CD8-positive, alpha-beta memory T cell (primary cell): ENCODE results near the gene LTBP1. TPM values are rescaled to one million over a fixed set of nuclear protein-coding genes. Genes with fewer than 3 reads are reported as not detected.
"Not testable (repeated sequence)": the region's sequence is repeated elsewhere in the genome, so short reads cannot be mapped to it uniquely, and the experiment has no call there.

Source experiments
- CTCF ChIA-PET: fragments of 350-600 bp; sonication (Branson Sonifier 250); formaldehyde crosslinking; loops from one replicate; lab custom pipeline; 2021; ENCODE audit warnings: antibody characterized with exemption; lab: Charles Lee
- POLR2A ChIA-PET: fragments of 350-600 bp; sonication (Branson Sonifier 250); formaldehyde crosslinking; loops from one replicate; lab custom pipeline; 2021; ENCODE audit warnings: antibody characterized with exemption; lab: Charles Lee
- DNase-seq, 5 donors: peaks; one replicate each; pipeline versions ENCODE4 v3.0.0 to v3.0.0-alpha.2; 2020 to 2022; ENCODE audit warnings: mixed read lengths in 1 of 5
- H3K27ac ChIP-seq: one replicate; pipeline ENCODE4 v1.7.0; 2013; ENCODE audit warnings: low read depth, mild to moderate bottlenecking, low read length, moderate library complexity
- H3K27me3 ChIP-seq: 2 replicates; pipeline ENCODE4 v1.7.0; 2013; ENCODE audit warnings: low read length, mild to moderate bottlenecking; ENCODE audit not compliant: insufficient read depth, poor library complexity, severe bottlenecking
- H3K36me3 ChIP-seq: 2 replicates; pipeline ENCODE4 v1.7.0; 2013; ENCODE audit warnings: mild to moderate bottlenecking, low read length, moderate library complexity; ENCODE audit not compliant: insufficient read depth
- H3K4me1 ChIP-seq: 2 replicates; pipeline ENCODE4 v1.7.0; 2013; ENCODE audit warnings: mild to moderate bottlenecking, low read length, moderate library complexity; ENCODE audit not compliant: insufficient read depth
- H3K4me3 ChIP-seq: 2 replicates; pipeline ENCODE4 v1.7.0; 2013; ENCODE audit warnings: mild to moderate bottlenecking, low read length
- H3K9me3 ChIP-seq: 2 replicates; pipeline ENCODE4 v1.7.0; 2013; ENCODE audit warnings: mild to moderate bottlenecking, low read length
- H3K27ac Mint-ChIP-seq, 8 donors: one replicate each; pipeline ENCODE4 v1.8.0; 2020 to 2021; ENCODE audit warnings: mixed read lengths in 8 of 8, mild to moderate bottlenecking in 6 of 8, inconsistent platforms in 3 of 8, moderate library complexity in 3 of 8
- H3K27me3 Mint-ChIP-seq, 2 donors: one replicate each; pipeline ENCODE4 v1.8.0; 2020 to 2021; ENCODE audit warnings: mixed read lengths in 2 of 2, mild to moderate bottlenecking in 1 of 2, moderate library complexity in 1 of 2
- H3K36me3 Mint-ChIP-seq, 3 donors: one replicate each; pipeline ENCODE4 v1.8.0; 2020 to 2021; ENCODE audit warnings: mixed read lengths in 3 of 3, inconsistent platforms in 1 of 3, mild to moderate bottlenecking in 1 of 3
- H3K4me1 Mint-ChIP-seq, 3 donors: one replicate each; pipeline ENCODE4 v1.8.0; 2020 to 2021; ENCODE audit warnings: mixed read lengths in 3 of 3, inconsistent platforms in 1 of 3, mild to moderate bottlenecking in 1 of 3
- H3K4me3 Mint-ChIP-seq, 7 donors: one replicate each; pipeline ENCODE4 v1.8.0; 2020 to 2021; ENCODE audit warnings: mixed read lengths in 7 of 7, mild to moderate bottlenecking in 6 of 7, moderate library complexity in 4 of 7, inconsistent platforms in 2 of 7
- H3K9me3 Mint-ChIP-seq, 5 donors: one replicate each; pipeline ENCODE4 v1.8.0; 2020 to 2022; ENCODE audit warnings: mixed read lengths in 5 of 5, mild to moderate bottlenecking in 3 of 5, moderate library complexity in 2 of 5, inconsistent platforms in 1 of 5
- polyA plus RNA-seq: library from polyadenylated mRNA; unstranded; fragments of 300-500 nt; fragmentation: Illumina TruSeq; gene quantifications from one replicate; pipeline ENCODE4 v1.2.3, GENCODE V29; 2021
- total RNA-seq, 2 experiments: library from RNA; stranded (reverse); gene quantifications; one replicate each; pipeline ENCODE4 v1.2.3, GENCODE V29; 2021

The LTBP1 gene
- total and polyA plus RNA-seq, 3 experiments from 2014 or later, result not detected

GRCh38 chr2:33436083-33436482, 489.3 kb downstream of the LTBP1 start:
- POLR2A ChIA-PET, result no interaction called here

DNA sequence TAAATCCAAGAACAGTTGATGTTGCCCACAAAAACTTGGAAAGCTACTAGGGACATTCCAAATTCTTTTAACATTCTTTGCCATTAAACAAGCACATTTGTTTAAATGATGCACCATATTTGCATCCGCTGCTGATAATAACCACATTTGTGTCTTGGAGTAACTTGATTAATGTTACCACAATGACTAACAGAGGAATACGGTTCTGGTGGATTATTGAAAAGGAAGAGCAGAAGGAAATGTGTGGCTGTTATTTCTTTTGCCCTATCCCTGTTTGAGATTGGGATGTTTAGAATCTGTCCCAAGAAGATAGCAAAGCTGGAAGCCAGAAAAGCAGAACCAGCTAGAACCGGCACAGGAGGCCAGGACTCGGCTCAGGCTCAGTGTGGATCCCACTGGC, 490.5 kb downstream of the LTBP1 start:
- Histone ChIP-seq H3K36me3 (no peaks in the 10 kb centered on the region), H3K9me3 (no peaks in the 10 kb centered on the region), H3K4me1 (no peaks in the 10 kb centered on the region), H3K27me3 (no peaks in the 10 kb centered on the region), H3K27ac (no peak overlapping the region), H3K4me3 (no peak overlapping the region)
- Mint-ChIP-seq H3K36me3 (no peaks in the 10 kb centered on the region), H3K4me1 (no peaks in the 10 kb centered on the region), H3K4me3 (no peak overlapping the region), H3K27ac (no peak overlapping the region), H3K27me3 (peaks cover 6 to 38% of the 10 kb centered on the region in 2 donors), H3K9me3 (no peaks in the 10 kb centered on the region)
- no peak for DNase-seq
- ChIA-PET POLR2A (no interaction called here), CTCF (no interaction called here)

More at GRCh38 chr2:33436083-33436482, 489.3 kb downstream of the LTBP1 start:
- Mint-ChIP-seq H3K4me3 (no peak overlapping the region), H3K4me1 (no peaks in the 10 kb centered on the region), H3K9me3 (no peaks in the 10 kb centered on the region), H3K27me3 (peaks cover 9 to 39% of the 10 kb centered on the region in 2 donors), H3K36me3 (no peaks in the 10 kb centered on the region), H3K27ac (no peak overlapping the region)
- Histone ChIP-seq H3K9me3 (no peaks in the 10 kb centered on the region), H3K27ac (no peak overlapping the region), H3K36me3 (no peaks in the 10 kb centered on the region), H3K4me3 (no peak overlapping the region), H3K27me3 (no peaks in the 10 kb centered on the region), H3K4me1 (no peaks in the 10 kb centered on the region)
- no peak for DNase-seq
- CTCF ChIA-PET, result no interaction called here

- H3K4me3 ChIP-seq, result no peak overlapping the region
- ChIA-PET POLR2A (no interaction called here), CTCF (no interaction called here)
- H3K4me3 Mint-ChIP-seq, result no peak overlapping the region
- H3K36me3 ChIP-seq, result no peaks in the 10 kb centered on the region
- H3K9me3 Mint-ChIP-seq, result no peaks in the 10 kb centered on the region
- no peak overlapping the region for H3K27ac Mint-ChIP-seq
- no peaks in the 10 kb centered on the region for H3K4me1 Mint-ChIP-seq
- H3K9me3 ChIP-seq, result no peaks in the 10 kb centered on the region
- no peak overlapping the region for H3K27ac ChIP-seq
- no peak for DNase-seq
- H3K27me3 ChIP-seq, result no peaks in the 10 kb centered on the region
- peaks cover 6 to 34% of the 10 kb centered on the region in 2 donors for H3K27me3 Mint-ChIP-seq
- no peaks in the 10 kb centered on the region for H3K4me1 ChIP-seq
- H3K36me3 Mint-ChIP-seq, result no peaks in the 10 kb centered on the region
These were observed 491.1 kb downstream of the LTBP1 start for GRCh38 chr2:33437815-33438214.

DNA sequence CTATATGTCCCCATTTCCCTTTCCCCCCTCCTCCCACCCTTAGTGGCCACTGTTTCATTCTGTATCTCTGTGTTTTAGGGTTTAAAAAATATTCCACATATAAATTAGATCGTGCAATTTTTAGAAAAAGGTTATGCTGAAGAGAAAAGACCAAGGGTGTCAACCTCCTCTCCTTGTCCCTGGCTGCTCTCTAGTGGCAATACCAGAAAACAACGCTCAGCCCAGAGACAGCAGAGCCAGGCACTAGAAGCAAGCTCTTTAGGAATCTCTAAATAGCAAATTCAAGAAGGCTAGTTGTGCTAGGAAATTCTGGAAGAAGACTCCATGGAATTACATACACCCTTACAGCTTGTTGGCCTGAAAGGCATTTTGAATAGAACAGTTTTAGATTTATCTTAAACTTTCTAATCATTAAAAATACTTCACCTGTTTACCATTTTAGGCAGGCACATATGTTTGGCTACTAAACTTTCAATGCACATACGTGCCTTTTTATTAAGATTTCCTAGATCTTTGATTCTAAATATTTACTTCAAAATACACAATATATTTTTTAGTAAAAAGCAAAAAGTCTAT, 494.6 kb downstream of the LTBP1 start:
- Histone ChIP-seq H3K27me3 (no peaks in the 10 kb centered on the region), H3K9me3 (no peaks in the 10 kb centered on the region), H3K4me3 (no peak overlapping the region), H3K36me3 (no peaks in the 10 kb centered on the region), H3K4me1 (no peaks in the 10 kb centered on the region), H3K27ac (no peak overlapping the region)
- no peak overlapping the region for H3K27ac Mint-ChIP-seq
- no peaks in the 10 kb centered on the region for H3K9me3 Mint-ChIP-seq
- H3K4me1 Mint-ChIP-seq, result no peaks in the 10 kb centered on the region
- DNase-seq, result no peak
- CTCF ChIA-PET, result no interaction called here
- H3K27me3 Mint-ChIP-seq, result peaks cover 11 to 19% of the 10 kb centered on the region in 2 donors
- POLR2A ChIA-PET, result no interaction called here
- H3K4me3 Mint-ChIP-seq, result no peak overlapping the region
- H3K36me3 Mint-ChIP-seq, result no peaks in the 10 kb centered on the region

DNA sequence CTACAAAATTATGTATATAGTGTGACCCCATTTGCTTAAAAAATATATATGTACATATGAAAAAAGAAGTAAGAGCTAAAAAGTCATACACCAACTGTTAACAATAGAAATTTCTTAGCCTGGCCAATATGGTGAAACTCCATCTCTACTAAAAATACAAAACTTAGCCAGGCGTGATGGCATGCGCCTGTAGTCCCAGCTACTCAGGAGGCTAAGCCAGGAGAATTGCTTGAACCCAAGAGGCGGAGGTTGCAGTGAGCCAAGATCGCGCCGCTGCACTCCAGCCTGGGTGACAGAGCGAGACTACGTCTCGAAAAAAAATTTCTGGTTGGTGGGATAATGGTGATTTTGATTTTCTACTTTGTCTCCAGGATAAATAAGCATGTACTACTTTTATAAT, 495.3 kb downstream of the LTBP1 start:
- H3K27ac ChIP-seq, H3K36me3 ChIP-seq, CTCF ChIA-PET, H3K9me3 Mint-ChIP-seq, H3K27ac Mint-ChIP-seq, H3K4me1 Mint-ChIP-seq, DNase-seq, H3K4me3 ChIP-seq, H3K4me1 ChIP-seq, POLR2A ChIA-PET, H3K4me3 Mint-ChIP-seq, H3K36me3 Mint-ChIP-seq, H3K9me3 ChIP-seq, H3K27me3 ChIP-seq: not testable (repeated sequence)
- peaks cover 10 to 16% of the 10 kb centered on the region in 2 donors for H3K27me3 Mint-ChIP-seq

DNA sequence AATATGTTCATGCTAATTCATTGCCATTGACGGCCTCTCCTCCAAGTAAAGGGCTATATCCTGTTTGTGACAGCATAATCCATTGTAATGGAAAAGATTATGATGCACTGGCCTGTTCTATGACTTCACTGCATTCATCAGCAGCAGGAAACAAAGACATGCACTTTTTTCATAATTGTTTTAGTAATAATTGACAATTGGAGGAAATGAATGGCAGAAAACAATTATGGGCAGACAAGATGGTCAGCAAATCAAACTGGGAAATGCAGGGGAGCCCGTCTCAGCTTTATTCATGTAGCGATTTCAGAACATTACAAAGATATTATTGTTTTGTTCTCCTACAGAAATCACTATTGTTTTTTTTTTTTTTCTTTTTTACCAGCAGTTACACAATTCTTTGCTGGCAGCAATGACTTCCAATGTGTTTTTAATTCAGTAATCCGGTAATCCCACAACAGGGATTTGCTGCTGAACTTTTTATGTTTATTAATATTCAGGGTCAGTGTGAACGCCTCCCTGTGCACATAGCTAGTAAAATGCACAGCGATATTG, 495.9 kb downstream of the LTBP1 start:
- no peaks in the 10 kb centered on the region for H3K4me1 ChIP-seq
- DNase-seq, result no peak
- Mint-ChIP-seq H3K27ac (no peak overlapping the region), H3K4me1 (no peaks in the 10 kb centered on the region), H3K36me3 (no peaks in the 10 kb centered on the region), H3K4me3 (no peak overlapping the region), H3K27me3 (peaks cover 10 to 11% of the 10 kb centered on the region in 2 donors), H3K9me3 (no peaks in the 10 kb centered on the region)
- H3K27me3 ChIP-seq, result no peaks in the 10 kb centered on the region
- H3K9me3 ChIP-seq, result no peaks in the 10 kb centered on the region
- no peaks in the 10 kb centered on the region for H3K36me3 ChIP-seq
- no peak overlapping the region for H3K4me3 ChIP-seq
- H3K27ac ChIP-seq, result no peak overlapping the region
- ChIA-PET POLR2A (no interaction called here), CTCF (no interaction called here)

- H3K36me3 Mint-ChIP-seq, result no peaks in the 10 kb centered on the region
- H3K4me3 Mint-ChIP-seq, result no peak overlapping the region
- Histone ChIP-seq H3K4me3 (no peak overlapping the region), H3K36me3 (no peaks in the 10 kb centered on the region), H3K27ac (no peak overlapping the region), H3K27me3 (no peaks in the 10 kb centered on the region), H3K9me3 (no peaks in the 10 kb centered on the region), H3K4me1 (no peaks in the 10 kb centered on the region)
- ChIA-PET POLR2A (no interaction called here), CTCF (no interaction called here)
- no peak overlapping the region for H3K27ac Mint-ChIP-seq
- H3K4me1 Mint-ChIP-seq, result peaks cover 0 to 2% (median 0%) of the 10 kb centered on the region in 3 donors
- H3K9me3 Mint-ChIP-seq, result no peaks in the 10 kb centered on the region
- peaks cover 9 to 10% of the 10 kb centered on the region in 2 donors for H3K27me3 Mint-ChIP-seq
- no peak for DNase-seq
These were observed 496.6 kb downstream of the LTBP1 start for GRCh38 chr2:33443274-33443829.

DNA sequence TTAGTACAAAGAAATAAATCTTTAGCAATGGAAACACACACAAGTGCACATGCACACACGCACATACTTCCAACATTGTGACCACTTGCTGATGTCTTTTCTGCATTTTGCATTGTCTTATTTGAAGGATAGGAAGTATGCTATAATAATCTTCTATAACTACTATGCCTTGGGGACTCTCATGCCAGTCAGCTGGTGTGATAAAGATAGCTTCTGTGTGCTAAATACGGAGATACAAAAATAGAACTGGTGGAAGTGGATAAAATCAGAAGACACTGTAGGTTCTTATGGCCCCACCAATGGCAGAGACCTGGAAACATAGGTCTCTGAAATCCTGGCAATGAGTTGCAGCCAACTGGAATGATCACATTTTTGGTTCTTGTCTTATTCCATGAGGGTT, 498.2 kb downstream of the LTBP1 start:
- CTCF ChIA-PET, result no interaction called here
- H3K4me3 Mint-ChIP-seq, result no peak overlapping the region

More for the DNA sequence above, 498.2 kb downstream of the LTBP1 start:
- Histone ChIP-seq H3K36me3 (no peaks in the 10 kb centered on the region), H3K9me3 (no peaks in the 10 kb centered on the region), H3K4me1 (no peaks in the 10 kb centered on the region), H3K27me3 (no peaks in the 10 kb centered on the region), H3K27ac (no peak overlapping the region), H3K4me3 (no peak overlapping the region)
- no peaks in the 10 kb centered on the region for H3K9me3 Mint-ChIP-seq
- H3K27me3 Mint-ChIP-seq, result peaks cover under 1 to 7% of the 10 kb centered on the region in 2 donors
- DNase-seq, result no peak
- no peaks in the 10 kb centered on the region for H3K36me3 Mint-ChIP-seq
- peaks cover 0 to 2% (median 0%) of the 10 kb centered on the region in 3 donors for H3K4me1 Mint-ChIP-seq
- no peak overlapping the region for H3K27ac Mint-ChIP-seq
- POLR2A ChIA-PET, result no interaction called here
